H9 (cell line): ENCODE results near the gene SIN3B. TPM values are rescaled to one million over a fixed set of nuclear protein-coding genes. Genes with fewer than 3 reads are reported as not detected.

ENCODE experiments used
- DNase-seq: peaks from one replicate; pipeline ENCODE4 v3.0.0-alpha.2; 2017
- H2AFZ ChIP-seq: one replicate; pipeline ENCODE4 v1.6.1; 2013; ENCODE audit warnings: mild to moderate bottlenecking, low read length, control low read depth, moderate library complexity
- H2AK5ac ChIP-seq: 2 replicates; pipeline ENCODE4 v1.6.1; 2013; ENCODE audit warnings: low read length, control low read depth, mixed read lengths; ENCODE audit not compliant: insufficient read length
- H2BK120ac ChIP-seq: one replicate; pipeline ENCODE4 v1.6.1; 2013; ENCODE audit warnings: low read depth, mild to moderate bottlenecking, low read length, control low read depth, inconsistent platforms; ENCODE audit not compliant: poor library complexity, severe bottlenecking
- H2BK12ac ChIP-seq: 2 replicates; pipeline ENCODE4 v1.6.1; 2013; ENCODE audit warnings: low read length, control low read depth, mixed read lengths, low read depth; ENCODE audit not compliant: insufficient read length
- H2BK15ac ChIP-seq: 2 replicates; pipeline ENCODE4 v1.6.1; 2013; ENCODE audit warnings: low read depth, low read length, control low read depth
- H2BK20ac ChIP-seq: one replicate; pipeline ENCODE4 v1.6.1; 2013; ENCODE audit warnings: low read depth, mild to moderate bottlenecking, low read length, control low read depth, inconsistent platforms; ENCODE audit not compliant: poor library complexity, severe bottlenecking
- H2BK5ac ChIP-seq: 2 replicates; pipeline ENCODE4 v1.6.1; 2013; ENCODE audit warnings: low read length, control low read depth, mixed read lengths; ENCODE audit not compliant: insufficient read length
- H3K14ac ChIP-seq: 2 replicates; pipeline ENCODE4 v1.6.1; 2013; ENCODE audit warnings: low read length, control low read depth; ENCODE audit not compliant: insufficient read depth
- H3K18ac ChIP-seq: 2 replicates; pipeline ENCODE4 v1.6.1; 2013; ENCODE audit warnings: low read depth, mild to moderate bottlenecking, mixed read lengths, low read length, control low read depth; ENCODE audit not compliant: insufficient read length
- H3K23ac ChIP-seq: 2 replicates; pipeline ENCODE4 v1.6.1; 2013; ENCODE audit warnings: low read length, control low read depth, mixed read lengths, low read depth; ENCODE audit not compliant: insufficient read length
- H3K23me2 ChIP-seq: 2 replicates; pipeline ENCODE4 v1.6.1; 2013; ENCODE audit warnings: low read depth, mild to moderate bottlenecking, mixed read lengths, low read length, control low read depth; ENCODE audit not compliant: insufficient read length, poor library complexity, severe bottlenecking
- H3K27ac ChIP-seq: 2 replicates; pipeline ENCODE4 v1.5.1; 2013; ENCODE audit warnings: low read length, control low read depth, mixed read lengths, low read depth; ENCODE audit not compliant: insufficient read length
- H3K27me3 ChIP-seq: 2 replicates; pipeline ENCODE4 v1.6.1; 2013; ENCODE audit warnings: low read length, control low read depth, inconsistent platforms; ENCODE audit not compliant: insufficient read depth
- H3K4ac ChIP-seq: 2 replicates; pipeline ENCODE4 v1.6.1; 2013; ENCODE audit warnings: low read depth, mild to moderate bottlenecking, control low read depth, inconsistent platforms, low read length, moderate library complexity
- H3K4me1 ChIP-seq: 2 replicates; pipeline ENCODE4 v1.6.1; 2013; ENCODE audit warnings: low read length, control low read depth, inconsistent platforms; ENCODE audit not compliant: insufficient read depth
- H3K4me2 ChIP-seq: 2 replicates; pipeline ENCODE4 v1.6.1; 2013; ENCODE audit warnings: low read length, control low read depth, mixed read lengths; ENCODE audit not compliant: insufficient read length, insufficient read depth
- H3K56ac ChIP-seq: 2 replicates; pipeline ENCODE4 v1.6.1; 2013; ENCODE audit warnings: low read depth, mild to moderate bottlenecking, mixed read lengths, low read length, control low read depth; ENCODE audit not compliant: insufficient read length
- H3K79me1 ChIP-seq: 2 replicates; pipeline ENCODE4 v1.6.1; 2013; ENCODE audit warnings: low read depth, mild to moderate bottlenecking, moderate library complexity, low read length, control low read depth, inconsistent platforms; ENCODE audit not compliant: insufficient read depth, poor library complexity, severe bottlenecking
- H3K79me2 ChIP-seq: 2 replicates; pipeline ENCODE4 v1.6.1; 2013; ENCODE audit warnings: low read length, control low read depth, inconsistent platforms; ENCODE audit not compliant: insufficient read depth
- H3K9ac ChIP-seq: 2 replicates; pipeline ENCODE4 v1.6.1; 2013; ENCODE audit warnings: low read length, control low read depth, mixed read lengths; ENCODE audit not compliant: insufficient read length; ENCODE audit errors: extremely low read depth
- H3K9me3 ChIP-seq: one replicate; pipeline ENCODE4 v1.6.1; 2013; ENCODE audit warnings: low read depth, low read length, inconsistent platforms; ENCODE audit not compliant: control insufficient read depth
- H3T11ph ChIP-seq: one replicate; pipeline ENCODE4 v1.6.1; 2013; ENCODE audit warnings: mild to moderate bottlenecking, low read length, control low read depth, inconsistent platforms
- H4K20me1 ChIP-seq: one replicate; pipeline ENCODE4 v1.6.1; 2013; ENCODE audit not compliant: control insufficient read depth, insufficient read length, insufficient read depth
- H4K5ac ChIP-seq: 2 replicates; pipeline ENCODE4 v1.6.1; 2013; ENCODE audit warnings: low read depth, mild to moderate bottlenecking, mixed read lengths, low read length, control low read depth; ENCODE audit not compliant: insufficient read length
- H4K8ac ChIP-seq: replicated peaks from 2 replicates; pipeline ENCODE4 v1.6.1; 2013; ENCODE audit warnings: low read length, control low read depth, mixed read lengths, low read depth; ENCODE audit not compliant: insufficient read length
- H4K91ac ChIP-seq: 2 replicates; pipeline ENCODE4 v1.6.1; 2013; ENCODE audit warnings: low read depth, mild to moderate bottlenecking, moderate library complexity, mixed read lengths, low read length, control low read depth; ENCODE audit not compliant: insufficient read length
- H3K27ac Mint-ChIP-seq, 3 experiments: 2 replicates in 2 of 3; 3 replicates in 1 of 3; pipeline ENCODE4 v1.8.0; 2020 to 2021; ENCODE audit warnings: mixed read lengths in 3 of 3, mild to moderate bottlenecking in 1 of 3, moderate library complexity in 1 of 3
- H3K27me3 Mint-ChIP-seq: 2 replicates; pipeline ENCODE4 v1.8.0; 2021; ENCODE audit warnings: low read depth, mild to moderate bottlenecking, moderate library complexity, mixed read lengths
- H3K36me3 Mint-ChIP-seq, 3 experiments: 2 replicates in 2 of 3; 3 replicates in 1 of 3; pipeline ENCODE4 v1.8.0; 2020 to 2021; ENCODE audit warnings: low read depth in 3 of 3, mixed read lengths in 3 of 3; ENCODE audit not compliant: insufficient read depth in 1 of 3
- H3K4me1 Mint-ChIP-seq, 2 experiments: 2 replicates each; pipeline ENCODE4 v1.8.0; 2020; ENCODE audit warnings: mixed read lengths in 2 of 2
- H3K4me3 Mint-ChIP-seq, 2 experiments: 2 replicates in 1 of 2; 3 replicates in 1 of 2; pipeline ENCODE4 v1.8.0; 2020 to 2021; ENCODE audit warnings: mild to moderate bottlenecking in 2 of 2, mixed read lengths in 2 of 2, moderate library complexity in 1 of 2
- H3K9me3 Mint-ChIP-seq, 2 experiments: 2 replicates in 1 of 2; 3 replicates in 1 of 2; pipeline ENCODE4 v1.8.0; 2020; ENCODE audit warnings: mild to moderate bottlenecking in 2 of 2, mixed read lengths in 2 of 2, moderate library complexity in 1 of 2
- WGBS: extraction: QIAGEN DNeasy Blood & Tissue Kit; methylation state at CpG from one replicate; pipeline ENCODE4 v1.1.7; 2013; ENCODE audit warnings: missing lambda C conversion rate, low lambda C conversion rate, mixed read lengths; ENCODE audit not compliant: insufficient read length; ENCODE audit errors: extremely low coverage; 5-methylcytosine and 5-hydroxymethylcytosine counted together
- total RNA-seq: library from RNA; stranded (reverse); gene quantifications from 2 replicates; pipeline ENCODE4 v1.2.1, GENCODE V29; 2021
- TF ChIP-seq, protein P1 (sequence below): fragments of 200-600 bp; sonication (generic); conservative IDR thresholded peaks from 3 replicates; pipeline ENCODE4 v1.8.0; 2021; ENCODE audit warnings: antibody characterized with exemption, mild to moderate bottlenecking

SIN3B gene
- total RNA-seq, 1 experiment from 2014 or later: 72.7 TPM

- Histone ChIP-seq H2BK20ac (no peak overlapping the region), H4K20me1 (no peaks in the 10 kb centered on the region), H3K9ac (no peak overlapping the region), H3K27ac (no peak overlapping the region), H2AK5ac (no peak overlapping the region), H3K27me3 (no peaks in the 10 kb centered on the region), H2BK12ac (no peak overlapping the region), H2AFZ (no peak overlapping the region), H3K79me1 (no peaks in the 10 kb centered on the region), H3K56ac (no peak overlapping the region), H4K8ac (no peak overlapping the region), H4K91ac (no peak overlapping the region), H3K4me2 (no peak overlapping the region), H3K23me2 (no peaks in the 10 kb centered on the region), H3K4me1 (no peaks in the 10 kb centered on the region), H3K4ac (no peak overlapping the region), H3K14ac (no peak overlapping the region), H2BK120ac (no peak overlapping the region), H2BK5ac (no peak overlapping the region), H3K79me2 (no peaks in the 10 kb centered on the region), H3K18ac (no peak overlapping the region), H3K9me3 (peaks cover 1% of the 10 kb centered on the region), H2BK15ac (no peak overlapping the region), H3K23ac (no peak overlapping the region), H4K5ac (no peak overlapping the region), H3T11ph (no peak overlapping the region)
- TF ChIP-seq, protein P1, sequence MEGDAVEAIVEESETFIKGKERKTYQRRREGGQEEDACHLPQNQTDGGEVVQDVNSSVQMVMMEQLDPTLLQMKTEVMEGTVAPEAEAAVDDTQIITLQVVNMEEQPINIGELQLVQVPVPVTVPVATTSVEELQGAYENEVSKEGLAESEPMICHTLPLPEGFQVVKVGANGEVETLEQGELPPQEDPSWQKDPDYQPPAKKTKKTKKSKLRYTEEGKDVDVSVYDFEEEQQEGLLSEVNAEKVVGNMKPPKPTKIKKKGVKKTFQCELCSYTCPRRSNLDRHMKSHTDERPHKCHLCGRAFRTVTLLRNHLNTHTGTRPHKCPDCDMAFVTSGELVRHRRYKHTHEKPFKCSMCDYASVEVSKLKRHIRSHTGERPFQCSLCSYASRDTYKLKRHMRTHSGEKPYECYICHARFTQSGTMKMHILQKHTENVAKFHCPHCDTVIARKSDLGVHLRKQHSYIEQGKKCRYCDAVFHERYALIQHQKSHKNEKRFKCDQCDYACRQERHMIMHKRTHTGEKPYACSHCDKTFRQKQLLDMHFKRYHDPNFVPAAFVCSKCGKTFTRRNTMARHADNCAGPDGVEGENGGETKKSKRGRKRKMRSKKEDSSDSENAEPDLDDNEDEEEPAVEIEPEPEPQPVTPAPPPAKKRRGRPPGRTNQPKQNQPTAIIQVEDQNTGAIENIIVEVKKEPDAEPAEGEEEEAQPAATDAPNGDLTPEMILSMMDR: no peak
- H3K36me3 Mint-ChIP-seq: peaks cover 0 to 5% (median 4%) of the 10 kb centered on the region in 3 experiments; a peak in 4 of 7 replicates
- no peak overlapping the region for H3K27ac Mint-ChIP-seq
- peaks cover 7% of the 10 kb centered on the region in 2 experiments for H3K9me3 Mint-ChIP-seq
- DNase-seq: no peak
- H3K4me3 Mint-ChIP-seq: no peak overlapping the region
- WGBS: no CpG with 5 or more reads among the region's 17 CpGs
- H3K4me1 Mint-ChIP-seq: no peaks in the 10 kb centered on the region; a peak in 1 of 4 replicates
- H3K27me3 Mint-ChIP-seq: peaks cover 5% of the 10 kb centered on the region; the same call in 1 of the 2 replicates
Observed at GRCh38 chr19:16887353-16888265, 58.4 kb downstream of the SIN3B start.
